ENCODE data around the gene STOX2. TPM values are rescaled to one million over a fixed set of nuclear protein-coding genes. Genes with fewer than 3 reads are reported as not detected.

STOX2 gene
- total and polyA plus RNA-seq, 2 of the 13 experiments (the other 11 are each of a cell fraction or from before 2014, with no cell fraction given) = 0.01 to 0.15 TPM

DNA sequence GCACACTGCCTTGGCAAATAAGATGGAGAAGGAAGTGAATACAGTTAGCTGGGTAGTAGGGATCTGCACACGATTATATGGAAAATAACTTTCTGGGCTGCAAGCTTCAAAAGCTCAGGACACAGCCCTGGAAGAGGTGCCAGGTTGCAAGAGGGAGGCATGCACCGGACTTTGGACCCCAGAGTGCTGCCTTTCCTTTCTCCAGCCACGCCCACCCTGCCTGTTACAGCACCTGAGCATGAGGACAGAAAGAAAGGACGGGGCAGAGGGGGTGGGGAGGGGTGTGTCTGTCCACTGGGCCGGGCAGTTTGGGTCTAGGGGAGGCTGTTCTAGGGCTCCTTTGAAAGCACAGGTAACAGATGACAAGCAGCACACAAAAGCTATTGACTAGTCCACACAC, 159.8 kb downstream of the STOX2 start (continued):
- TF ChIP-seq, protein P1, sequence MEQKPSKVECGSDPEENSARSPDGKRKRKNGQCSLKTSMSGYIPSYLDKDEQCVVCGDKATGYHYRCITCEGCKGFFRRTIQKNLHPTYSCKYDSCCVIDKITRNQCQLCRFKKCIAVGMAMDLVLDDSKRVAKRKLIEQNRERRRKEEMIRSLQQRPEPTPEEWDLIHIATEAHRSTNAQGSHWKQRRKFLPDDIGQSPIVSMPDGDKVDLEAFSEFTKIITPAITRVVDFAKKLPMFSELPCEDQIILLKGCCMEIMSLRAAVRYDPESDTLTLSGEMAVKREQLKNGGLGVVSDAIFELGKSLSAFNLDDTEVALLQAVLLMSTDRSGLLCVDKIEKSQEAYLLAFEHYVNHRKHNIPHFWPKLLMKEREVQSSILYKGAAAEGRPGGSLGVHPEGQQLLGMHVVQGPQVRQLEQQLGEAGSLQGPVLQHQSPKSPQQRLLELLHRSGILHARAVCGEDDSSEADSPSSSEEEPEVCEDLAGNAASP (CRISPR knock-in tag; IDR thresholded peaks at IDR 0.05; ENCODE audit: borderline replicate concordance) = no peak
- TF ChIP-seq CAMTA2 (CRISPR knock-in tag; IDR thresholded peaks at IDR 0.05; ENCODE audit: borderline replicate concordance) (no peak), ZFP41 (CRISPR knock-in tag; IDR thresholded peaks at IDR 0.05; ENCODE audit: borderline replicate concordance) (no peak), HNF4G (IDR thresholded peaks at IDR 0.05; ENCODE audit: borderline replicate concordance, low read depth, low read length) (peak; percentile 67), HNF4G (CRISPR knock-in tag; IDR thresholded peaks at IDR 0.05; ENCODE audit: borderline replicate concordance, low read depth) (peak; percentile 48; the same call in 1 of the 2 replicates), ZNF335 (CRISPR knock-in tag; IDR thresholded peaks at IDR 0.05) (no peak), ZNF839 (CRISPR knock-in tag; IDR thresholded peaks at IDR 0.05; ENCODE audit: borderline replicate concordance) (no peak), SP1 (IDR thresholded peaks at IDR 0.05) (no peak), SP1 (CRISPR knock-in tag; IDR thresholded peaks at IDR 0.05) (0 out of 2 replicates have a peak, but pooled peaks have one; percentile 16), ZNF136 (CRISPR knock-in tag; IDR thresholded peaks at IDR 0.05; ENCODE audit: low read depth) (no peak), MAF1 (CRISPR knock-in tag; IDR thresholded peaks at IDR 0.05; ENCODE audit: borderline replicate concordance) (no peak), REPIN1 (CRISPR knock-in tag; IDR thresholded peaks at IDR 0.05; ENCODE audit: borderline replicate concordance, low read depth) (no peak)
- TF ChIP-seq, protein P2, sequence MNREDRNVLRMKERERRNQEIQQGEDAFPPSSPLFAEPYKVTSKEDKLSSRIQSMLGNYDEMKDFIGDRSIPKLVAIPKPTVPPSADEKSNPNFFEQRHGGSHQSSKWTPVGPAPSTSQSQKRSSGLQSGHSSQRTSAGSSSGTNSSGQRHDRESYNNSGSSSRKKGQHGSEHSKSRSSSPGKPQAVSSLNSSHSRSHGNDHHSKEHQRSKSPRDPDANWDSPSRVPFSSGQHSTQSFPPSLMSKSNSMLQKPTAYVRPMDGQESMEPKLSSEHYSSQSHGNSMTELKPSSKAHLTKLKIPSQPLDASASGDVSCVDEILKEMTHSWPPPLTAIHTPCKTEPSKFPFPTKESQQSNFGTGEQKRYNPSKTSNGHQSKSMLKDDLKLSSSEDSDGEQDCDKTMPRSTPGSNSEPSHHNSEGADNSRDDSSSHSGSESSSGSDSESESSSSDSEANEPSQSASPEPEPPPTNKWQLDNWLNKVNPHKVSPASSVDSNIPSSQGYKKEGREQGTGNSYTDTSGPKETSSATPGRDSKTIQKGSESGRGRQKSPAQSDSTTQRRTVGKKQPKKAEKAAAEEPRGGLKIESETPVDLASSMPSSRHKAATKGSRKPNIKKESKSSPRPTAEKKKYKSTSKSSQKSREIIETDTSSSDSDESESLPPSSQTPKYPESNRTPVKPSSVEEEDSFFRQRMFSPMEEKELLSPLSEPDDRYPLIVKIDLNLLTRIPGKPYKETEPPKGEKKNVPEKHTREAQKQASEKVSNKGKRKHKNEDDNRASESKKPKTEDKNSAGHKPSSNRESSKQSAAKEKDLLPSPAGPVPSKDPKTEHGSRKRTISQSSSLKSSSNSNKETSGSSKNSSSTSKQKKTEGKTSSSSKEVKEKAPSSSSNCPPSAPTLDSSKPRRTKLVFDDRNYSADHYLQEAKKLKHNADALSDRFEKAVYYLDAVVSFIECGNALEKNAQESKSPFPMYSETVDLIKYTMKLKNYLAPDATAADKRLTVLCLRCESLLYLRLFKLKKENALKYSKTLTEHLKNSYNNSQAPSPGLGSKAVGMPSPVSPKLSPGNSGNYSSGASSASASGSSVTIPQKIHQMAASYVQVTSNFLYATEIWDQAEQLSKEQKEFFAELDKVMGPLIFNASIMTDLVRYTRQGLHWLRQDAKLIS (CRISPR knock-in tag; IDR thresholded peaks at IDR 0.05) = no peak
- TF ChIP-seq, protein P3, sequence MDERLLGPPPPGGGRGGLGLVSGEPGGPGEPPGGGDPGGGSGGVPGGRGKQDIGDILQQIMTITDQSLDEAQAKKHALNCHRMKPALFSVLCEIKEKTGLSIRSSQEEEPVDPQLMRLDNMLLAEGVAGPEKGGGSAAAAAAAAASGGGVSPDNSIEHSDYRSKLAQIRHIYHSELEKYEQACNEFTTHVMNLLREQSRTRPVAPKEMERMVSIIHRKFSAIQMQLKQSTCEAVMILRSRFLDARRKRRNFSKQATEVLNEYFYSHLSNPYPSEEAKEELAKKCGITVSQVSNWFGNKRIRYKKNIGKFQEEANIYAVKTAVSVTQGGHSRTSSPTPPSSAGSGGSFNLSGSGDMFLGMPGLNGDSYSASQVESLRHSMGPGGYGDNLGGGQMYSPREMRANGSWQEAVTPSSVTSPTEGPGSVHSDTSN (CRISPR knock-in tag; IDR thresholded peaks at IDR 0.05) = no peak
- TF ChIP-seq, protein P4, sequence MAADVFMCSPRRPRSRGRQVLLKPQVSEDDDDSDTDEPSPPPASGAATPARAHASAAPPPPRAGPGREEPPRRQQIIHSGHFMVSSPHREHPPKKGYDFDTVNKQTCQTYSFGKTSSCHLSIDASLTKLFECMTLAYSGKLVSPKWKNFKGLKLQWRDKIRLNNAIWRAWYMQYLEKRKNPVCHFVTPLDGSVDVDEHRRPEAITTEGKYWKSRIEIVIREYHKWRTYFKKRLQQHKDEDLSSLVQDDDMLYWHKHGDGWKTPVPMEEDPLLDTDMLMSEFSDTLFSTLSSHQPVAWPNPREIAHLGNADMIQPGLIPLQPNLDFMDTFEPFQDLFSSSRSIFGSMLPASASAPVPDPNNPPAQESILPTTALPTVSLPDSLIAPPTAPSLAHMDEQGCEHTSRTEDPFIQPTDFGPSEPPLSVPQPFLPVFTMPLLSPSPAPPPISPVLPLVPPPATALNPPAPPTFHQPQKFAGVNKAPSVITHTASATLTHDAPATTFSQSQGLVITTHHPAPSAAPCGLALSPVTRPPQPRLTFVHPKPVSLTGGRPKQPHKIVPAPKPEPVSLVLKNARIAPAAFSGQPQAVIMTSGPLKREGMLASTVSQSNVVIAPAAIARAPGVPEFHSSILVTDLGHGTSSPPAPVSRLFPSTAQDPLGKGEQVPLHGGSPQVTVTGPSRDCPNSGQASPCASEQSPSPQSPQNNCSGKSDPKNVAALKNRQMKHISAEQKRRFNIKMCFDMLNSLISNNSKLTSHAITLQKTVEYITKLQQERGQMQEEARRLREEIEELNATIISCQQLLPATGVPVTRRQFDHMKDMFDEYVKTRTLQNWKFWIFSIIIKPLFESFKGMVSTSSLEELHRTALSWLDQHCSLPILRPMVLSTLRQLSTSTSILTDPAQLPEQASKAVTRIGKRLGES (CRISPR knock-in tag; IDR thresholded peaks at IDR 0.05; ENCODE audit: borderline replicate concordance) = no peak
- TF ChIP-seq, protein P5, sequence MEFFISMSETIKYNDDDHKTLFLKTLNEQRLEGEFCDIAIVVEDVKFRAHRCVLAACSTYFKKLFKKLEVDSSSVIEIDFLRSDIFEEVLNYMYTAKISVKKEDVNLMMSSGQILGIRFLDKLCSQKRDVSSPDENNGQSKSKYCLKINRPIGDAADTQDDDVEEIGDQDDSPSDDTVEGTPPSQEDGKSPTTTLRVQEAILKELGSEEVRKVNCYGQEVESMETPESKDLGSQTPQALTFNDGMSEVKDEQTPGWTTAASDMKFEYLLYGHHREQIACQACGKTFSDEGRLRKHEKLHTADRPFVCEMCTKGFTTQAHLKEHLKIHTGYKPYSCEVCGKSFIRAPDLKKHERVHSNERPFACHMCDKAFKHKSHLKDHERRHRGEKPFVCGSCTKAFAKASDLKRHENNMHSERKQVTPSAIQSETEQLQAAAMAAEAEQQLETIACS (CRISPR knock-in tag; IDR thresholded peaks at IDR 0.05) = no peak
- TF ChIP-seq, protein P6, sequence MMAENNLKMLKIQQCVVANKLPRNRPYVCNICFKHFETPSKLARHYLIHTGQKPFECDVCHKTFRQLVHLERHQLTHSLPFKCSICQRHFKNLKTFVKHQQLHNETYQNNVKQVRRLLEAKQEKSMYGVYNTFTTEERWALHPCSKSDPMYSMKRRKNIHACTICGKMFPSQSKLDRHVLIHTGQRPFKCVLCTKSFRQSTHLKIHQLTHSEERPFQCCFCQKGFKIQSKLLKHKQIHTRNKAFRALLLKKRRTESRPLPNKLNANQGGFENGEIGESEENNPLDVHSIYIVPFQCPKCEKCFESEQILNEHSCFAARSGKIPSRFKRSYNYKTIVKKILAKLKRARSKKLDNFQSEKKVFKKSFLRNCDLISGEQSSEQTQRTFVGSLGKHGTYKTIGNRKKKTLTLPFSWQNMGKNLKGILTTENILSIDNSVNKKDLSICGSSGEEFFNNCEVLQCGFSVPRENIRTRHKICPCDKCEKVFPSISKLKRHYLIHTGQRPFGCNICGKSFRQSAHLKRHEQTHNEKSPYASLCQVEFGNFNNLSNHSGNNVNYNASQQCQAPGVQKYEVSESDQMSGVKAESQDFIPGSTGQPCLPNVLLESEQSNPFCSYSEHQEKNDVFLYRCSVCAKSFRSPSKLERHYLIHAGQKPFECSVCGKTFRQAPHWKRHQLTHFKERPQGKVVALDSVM (CRISPR knock-in tag; IDR thresholded peaks at IDR 0.05) = no peak
